CD14-positive monocyte (primary cell): ENCODE results near the gene PRR13. TPM values are rescaled to one million over a fixed set of nuclear protein-coding genes. Genes with fewer than 3 reads are reported as not detected.
"Not testable (repeated sequence)": the region's sequence is repeated elsewhere in the genome, so short reads cannot be mapped to it uniquely, and the experiment has no call there.

Experiments
- DNase-seq, 3 donors: peaks; one replicate each; pipeline ENCODE4 v3.0.0-alpha.2; 2011 to 2022
- H2AFZ ChIP-seq: 2 replicates; pipeline ENCODE4 v1.6.0; 2012; ENCODE audit warnings: mild to moderate bottlenecking, low read depth, low read length, inconsistent platforms; ENCODE audit not compliant: insufficient read depth, poor library complexity, severe bottlenecking
- H3K27ac ChIP-seq, 2 donors: 1 replicate in 1 of 2; 2 replicates in 1 of 2; pipeline ENCODE4 v1.5.1; 2012 to 2013; ENCODE audit warnings: low read length in 2 of 2, control low read depth in 1 of 2, inconsistent platforms in 1 of 2, low read depth in 1 of 2, mild to moderate bottlenecking in 1 of 2
- H3K27me3 ChIP-seq, 2 donors: one replicate each; pipeline versions ENCODE4 v1.6.0 to v1.6.1; 2011 to 2013; ENCODE audit warnings: low read length in 2 of 2; ENCODE audit not compliant: control insufficient read depth in 2 of 2, insufficient read depth in 2 of 2
- H3K36me3 ChIP-seq, 2 donors: replicated peaks in 1 of 2; 1 replicate in 1 of 2; 2 replicates in 1 of 2; pipeline versions ENCODE4 v1.5.1 to v1.6.1; 2012 to 2013; ENCODE audit warnings: low read length in 2 of 2, control low read depth in 1 of 2, inconsistent platforms in 1 of 2, mild to moderate bottlenecking in 1 of 2; ENCODE audit not compliant: insufficient read depth in 2 of 2, control insufficient read depth in 1 of 2
- H3K4me1 ChIP-seq, 2 donors: 1 replicate in 1 of 2; 2 replicates in 1 of 2; pipeline versions ENCODE4 v1.5.1 to v1.6.1; 2012 to 2013; ENCODE audit warnings: low read length in 2 of 2, control low read depth in 1 of 2, inconsistent platforms in 1 of 2, mild to moderate bottlenecking in 1 of 2, moderate library complexity in 1 of 2; ENCODE audit not compliant: insufficient read depth in 2 of 2, control insufficient read depth in 1 of 2
- H3K4me2 ChIP-seq: replicated peaks from 2 replicates; pipeline ENCODE3; 2012; ENCODE audit warnings: low read length, moderate library complexity, mild to moderate bottlenecking; ENCODE audit not compliant: poor library complexity, severe bottlenecking; ENCODE audit errors: extremely low read depth
- H3K4me3 ChIP-seq, 3 experiments: fragments of 200-600 bp in 1 of 3; sonication (generic) in 1 of 3; replicated peaks in 1 of 3; 1 replicate in 2 of 3; 2 replicates in 1 of 3; pipeline ENCODE4 v1.5.1; 2011 to 2013; ENCODE audit warnings: low read length in 3 of 3, mild to moderate bottlenecking in 3 of 3, control low read depth in 2 of 3, low read depth in 2 of 3, inconsistent platforms in 1 of 3, moderate library complexity in 1 of 3
- H3K79me2 ChIP-seq: 2 replicates; pipeline ENCODE4 v1.6.0; 2012; ENCODE audit warnings: mild to moderate bottlenecking, control low read depth, inconsistent platforms, low read length, moderate library complexity; ENCODE audit not compliant: insufficient read depth
- H3K9ac ChIP-seq: 2 replicates; pipeline ENCODE4 v1.6.0; 2017; ENCODE audit warnings: low read length, mild to moderate bottlenecking; ENCODE audit not compliant: insufficient read depth, poor library complexity, severe bottlenecking
- H3K9me3 ChIP-seq, 2 donors: replicated peaks in 1 of 2; 1 replicate in 1 of 2; 2 replicates in 1 of 2; pipeline versions ENCODE4 v1.5.1 to v1.6.1; 2012 to 2013; ENCODE audit warnings: low read length in 2 of 2, control low read depth in 1 of 2; ENCODE audit not compliant: control insufficient read depth in 1 of 2, insufficient read depth in 1 of 2
- H4K20me1 ChIP-seq: 2 replicates; pipeline ENCODE4 v1.6.0; 2012; ENCODE audit warnings: mild to moderate bottlenecking, low read length, control low read depth, moderate library complexity; ENCODE audit not compliant: insufficient read depth
- H3K27ac Mint-ChIP-seq, 7 donors: one replicate each; pipeline ENCODE4 v1.8.0; 2020; ENCODE audit warnings: mild to moderate bottlenecking in 7 of 7, mixed read lengths in 7 of 7, moderate library complexity in 6 of 7, inconsistent platforms in 2 of 7
- H3K27me3 Mint-ChIP-seq, 3 donors: one replicate each; pipeline ENCODE4 v1.8.0; 2021 to 2022; ENCODE audit warnings: low read depth in 3 of 3, mild to moderate bottlenecking in 3 of 3, mixed read lengths in 3 of 3, moderate library complexity in 3 of 3, inconsistent platforms in 1 of 3
- H3K36me3 Mint-ChIP-seq, 2 donors: one replicate each; pipeline ENCODE4 v1.8.0; 2020; ENCODE audit warnings: mixed read lengths in 2 of 2, inconsistent platforms in 1 of 2, mild to moderate bottlenecking in 1 of 2
- H3K4me1 Mint-ChIP-seq: one replicate; pipeline ENCODE4 v1.8.0; 2020; ENCODE audit warnings: mild to moderate bottlenecking, mixed read lengths
- H3K4me3 Mint-ChIP-seq, 2 donors: one replicate each; pipeline ENCODE4 v1.8.0; 2020; ENCODE audit warnings: mild to moderate bottlenecking in 2 of 2, mixed read lengths in 2 of 2, moderate library complexity in 1 of 2
- H3K9me3 Mint-ChIP-seq, 7 donors: one replicate each; pipeline ENCODE4 v1.8.0; 2020 to 2022; ENCODE audit warnings: mixed read lengths in 7 of 7, mild to moderate bottlenecking in 6 of 7, moderate library complexity in 6 of 7, inconsistent platforms in 2 of 7
- WGBS: methylation state at CpG from one replicate; pipeline ENCODE4 v1.1.5; 2013; ENCODE audit warnings: missing lambda C conversion rate; ENCODE audit not compliant: insufficient coverage; 5-methylcytosine and 5-hydroxymethylcytosine counted together
- intact Hi-C, 2 donors: fragments of 100-400 bp; cut with micrococcal nuclease; formaldehyde crosslinking; loops; one replicate each; pipeline versions ENCODE4 v1.15.0 to v1.15.1; 2023
- polyA plus RNA-seq, 3 donors: library from polyadenylated mRNA; depleted of rRNA in 1 of 3; unstranded in 2 of 3; stranded (reverse) in 1 of 3; fragments of 300-500 nt in 2 of 3; fragments of >200 nt in 1 of 3; fragmentation: Illumina TruSeq in 2 of 3; gene quantifications; 1 replicate in 2 of 3; 2 replicates in 1 of 3; pipeline ENCODE4 v1.2.3, GENCODE V29; 2012 to 2021
- TF ChIP-seq, protein P1 (sequence below): fragments of 200-600 bp; IDR thresholded peaks from one replicate; pipeline ENCODE4 v1.8.0; 2022; ENCODE audit warnings: antibody characterized with exemption, mild to moderate bottlenecking

PRR13 gene
- polyA plus RNA-seq, 3 donors: 172 to 670 (median 591) TPM

DNA sequence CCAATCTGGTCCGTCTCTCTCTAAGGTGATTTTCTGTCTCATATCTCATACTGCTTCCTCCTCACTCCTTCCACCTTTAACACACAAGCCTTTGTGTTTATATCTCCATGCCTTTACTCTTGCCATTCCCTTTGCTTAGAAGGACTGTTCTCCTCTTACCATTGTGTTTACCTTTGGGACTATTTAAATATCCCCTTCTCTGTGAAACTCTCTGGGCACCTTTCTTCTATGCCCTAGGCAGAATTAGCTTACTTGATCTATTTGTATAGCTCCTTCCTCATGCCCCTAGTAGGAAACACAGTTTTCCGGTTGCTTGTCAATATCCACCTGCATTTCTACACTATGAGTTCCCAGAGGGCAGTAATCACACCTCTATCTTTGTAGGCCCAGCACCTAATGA, 21.8 kb upstream of the PRR13 start:
- H3K4me1 Mint-ChIP-seq: peaks cover 42% of the 10 kb centered on the region

DNA sequence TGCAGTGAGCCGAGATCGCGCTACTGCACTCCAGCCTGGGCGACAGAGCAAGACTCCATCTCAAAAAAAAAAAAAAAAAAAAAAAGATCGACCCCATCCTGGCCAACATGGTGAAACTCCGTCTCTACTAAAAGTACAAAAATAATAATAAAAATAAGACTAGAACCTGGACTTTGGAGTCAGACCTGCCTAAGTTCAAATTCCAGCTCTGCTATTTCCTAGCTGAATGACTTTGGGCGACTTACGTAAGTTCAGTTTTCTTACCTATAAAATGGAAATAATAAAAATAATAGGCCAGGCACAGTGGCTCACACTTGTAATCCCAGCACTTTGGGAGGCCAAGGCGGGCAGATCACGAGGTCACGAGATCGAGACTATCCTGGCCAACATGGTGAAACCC, 19.3 kb upstream of the PRR13 start:
- peaks cover 20% of the 10 kb centered on the region for H3K4me1 Mint-ChIP-seq
- not testable (repeated sequence) for H3K27ac ChIP-seq, H3K27me3 Mint-ChIP-seq, H3K9me3 Mint-ChIP-seq, H3K36me3 Mint-ChIP-seq, H4K20me1 ChIP-seq, H3K9ac ChIP-seq, H3K9me3 ChIP-seq, H3K27me3 ChIP-seq, H3K4me3 Mint-ChIP-seq, H3K4me2 ChIP-seq, DNase-seq, H3K79me2 ChIP-seq, H3K4me3 ChIP-seq, H3K36me3 ChIP-seq, H2AFZ ChIP-seq, H3K27ac Mint-ChIP-seq
- 82% methylated on average over 3 of the region's 12 CpGs for WGBS
- intact Hi-C loops: loop anchor here (5.0 kb wide), 1 partner anchor 40 kb away; the partner anchor contains the start of gene SP1 (in 2 of the 2)
- H3K4me1 ChIP-seq: peaks cover 14 to 18% of the 10 kb centered on the region in 2 donors

More for the DNA sequence above, 21.8 kb upstream of the PRR13 start:
- Mint-ChIP-seq H3K36me3 (peaks cover 0 to 2% of the 10 kb centered on the region in 2 donors), H3K4me3 (no peak overlapping the region), H3K9me3 (no peaks in the 10 kb centered on the region), H3K27me3 (peaks cover 1 to 4% (median 2%) of the 10 kb centered on the region in 3 donors), H3K27ac (no peak overlapping the region)
- TF ChIP-seq, protein P1, sequence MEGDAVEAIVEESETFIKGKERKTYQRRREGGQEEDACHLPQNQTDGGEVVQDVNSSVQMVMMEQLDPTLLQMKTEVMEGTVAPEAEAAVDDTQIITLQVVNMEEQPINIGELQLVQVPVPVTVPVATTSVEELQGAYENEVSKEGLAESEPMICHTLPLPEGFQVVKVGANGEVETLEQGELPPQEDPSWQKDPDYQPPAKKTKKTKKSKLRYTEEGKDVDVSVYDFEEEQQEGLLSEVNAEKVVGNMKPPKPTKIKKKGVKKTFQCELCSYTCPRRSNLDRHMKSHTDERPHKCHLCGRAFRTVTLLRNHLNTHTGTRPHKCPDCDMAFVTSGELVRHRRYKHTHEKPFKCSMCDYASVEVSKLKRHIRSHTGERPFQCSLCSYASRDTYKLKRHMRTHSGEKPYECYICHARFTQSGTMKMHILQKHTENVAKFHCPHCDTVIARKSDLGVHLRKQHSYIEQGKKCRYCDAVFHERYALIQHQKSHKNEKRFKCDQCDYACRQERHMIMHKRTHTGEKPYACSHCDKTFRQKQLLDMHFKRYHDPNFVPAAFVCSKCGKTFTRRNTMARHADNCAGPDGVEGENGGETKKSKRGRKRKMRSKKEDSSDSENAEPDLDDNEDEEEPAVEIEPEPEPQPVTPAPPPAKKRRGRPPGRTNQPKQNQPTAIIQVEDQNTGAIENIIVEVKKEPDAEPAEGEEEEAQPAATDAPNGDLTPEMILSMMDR: no peak
- Histone ChIP-seq H3K79me2 (no peaks in the 10 kb centered on the region), H3K27me3 (no peaks in the 10 kb centered on the region), H3K9ac (no peak overlapping the region), H3K4me1 (peaks cover 21 to 25% of the 10 kb centered on the region in 2 donors), H3K36me3 (no peaks in the 10 kb centered on the region), H3K27ac (no peak overlapping the region), H4K20me1 (peaks cover 7% of the 10 kb centered on the region), H3K4me2 (no peak overlapping the region), H2AFZ (no peak overlapping the region), H3K4me3 (no peak overlapping the region), H3K9me3 (no peaks in the 10 kb centered on the region)
- no peak for DNase-seq
- 100% methylated on average over 2 of the region's 2 CpGs for WGBS
- intact Hi-C loops: loop anchor here (2.0 to 5.0 kb wide), 3 partner anchors 37 to 67 kb away; partner anchors contain the start of gene SP1 (in 2 of the 2)
